HG03060 (cell line): ENCODE data around the gene PITPNC1.
"Not testable (repeated sequence)": the region's sequence is repeated elsewhere in the genome, so short reads cannot be mapped to it uniquely, and the experiment has no call there.

ENCODE experiments used
- ATAC-seq: cut with Tn5 transposase; IDR thresholded peaks from one replicate; pipeline ENCODE4 v1.9.1; 2021; ENCODE audit warnings: low read depth, moderate number of reproducible peaks; ENCODE audit not compliant: unreplicated experiment

The PITPNC1 gene

DNA sequence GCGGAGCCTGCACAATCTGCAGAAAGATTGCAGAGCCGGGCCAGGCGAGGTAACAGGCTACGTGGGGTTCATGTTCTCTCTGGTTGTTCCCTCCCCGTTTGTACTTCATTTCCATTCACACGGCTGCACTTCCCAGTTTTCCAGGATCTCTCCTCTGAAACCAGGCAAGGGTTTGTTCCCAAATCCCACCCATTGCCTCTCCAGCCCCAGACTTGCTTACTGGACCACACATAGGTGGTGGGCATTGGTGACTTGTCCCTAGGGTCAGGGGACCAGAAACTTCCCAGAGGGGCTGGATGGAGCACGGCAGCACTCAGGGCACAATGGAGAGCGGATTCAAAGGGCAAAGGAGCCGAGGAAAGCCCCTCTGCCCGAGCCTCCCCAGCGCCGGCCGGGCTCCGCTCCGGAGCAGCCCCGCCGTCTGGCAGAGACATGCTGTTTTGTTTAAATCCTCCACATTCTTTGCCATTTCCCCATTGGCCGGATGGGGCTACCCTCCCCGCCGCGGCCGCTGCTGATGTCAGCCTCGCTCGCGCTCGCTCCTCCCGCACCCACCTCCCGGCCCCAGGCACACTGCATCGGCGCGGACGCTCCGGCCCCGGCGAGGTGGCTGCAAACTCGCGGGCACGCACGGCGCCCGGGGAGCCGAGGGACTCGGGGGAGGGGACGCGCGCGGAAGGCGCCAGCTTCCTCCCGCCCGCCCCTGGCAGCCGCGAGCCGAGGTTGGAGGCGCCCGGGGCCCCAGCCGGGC is at the start of gene PITPNC1:
Gene PITPNC1, plus strand, starts transcription at position 545 of the 751 bp plus-strand sequence.
- no peak for ATAC-seq

DNA sequence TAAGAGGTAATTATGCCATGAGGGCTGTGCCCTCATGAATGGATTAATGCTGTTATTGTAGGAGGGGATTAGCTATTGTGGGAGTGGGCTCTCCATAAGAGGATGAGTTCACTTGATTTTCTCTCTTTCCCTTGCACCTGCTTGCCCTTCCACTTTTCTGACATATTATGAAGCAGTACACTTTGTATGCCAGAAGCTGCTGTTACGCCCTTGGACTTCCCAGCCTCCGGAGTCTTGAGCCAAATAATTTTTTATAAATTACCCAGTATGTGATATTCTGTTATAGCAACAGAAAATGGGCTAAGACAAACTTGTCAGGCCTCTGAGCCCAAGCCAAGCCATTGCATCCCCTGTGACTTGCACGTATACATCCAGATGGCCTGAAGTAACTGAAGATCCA is 49.1 kb upstream of the PITPNC1 start:
- no peak for ATAC-seq

DNA sequence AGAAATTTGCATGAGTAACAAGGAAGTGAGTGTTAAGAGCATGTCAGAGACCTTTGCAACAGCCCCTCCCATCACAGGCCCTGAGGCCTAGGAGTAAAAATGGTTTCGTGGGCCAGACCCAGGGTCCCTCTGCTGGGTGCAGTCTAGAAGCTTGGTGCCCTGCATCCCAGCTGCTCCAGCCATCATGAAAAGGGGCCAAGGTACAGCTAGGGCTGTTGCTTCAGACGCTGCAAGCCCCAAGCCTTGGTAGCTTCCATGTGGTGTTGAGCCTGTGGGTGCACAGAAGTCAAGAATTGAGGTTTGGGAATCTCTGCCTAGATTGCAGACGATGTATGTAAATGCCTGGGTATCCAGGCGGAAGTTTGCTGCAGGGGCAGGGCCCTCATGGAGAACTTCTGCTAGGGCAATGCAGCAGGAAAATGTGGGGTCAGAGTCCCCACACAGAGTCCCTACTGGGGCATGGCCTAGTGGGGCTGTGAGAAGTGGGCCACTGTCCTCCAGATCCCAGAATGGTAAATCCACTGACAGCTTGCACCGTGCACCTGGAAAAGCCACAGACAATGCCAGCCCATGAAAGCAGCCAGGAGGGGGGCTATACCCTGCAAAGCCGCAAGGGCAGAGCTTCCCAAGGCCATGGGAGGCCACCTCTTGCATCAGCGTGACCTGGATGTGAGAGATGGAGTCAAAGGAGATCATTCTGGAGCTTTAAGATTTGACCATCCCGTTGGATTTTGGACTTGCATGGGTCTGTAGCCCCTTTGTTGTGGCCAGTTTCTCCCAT is 45.5 kb upstream of the PITPNC1 start:
- ATAC-seq = not testable (repeated sequence)

DNA sequence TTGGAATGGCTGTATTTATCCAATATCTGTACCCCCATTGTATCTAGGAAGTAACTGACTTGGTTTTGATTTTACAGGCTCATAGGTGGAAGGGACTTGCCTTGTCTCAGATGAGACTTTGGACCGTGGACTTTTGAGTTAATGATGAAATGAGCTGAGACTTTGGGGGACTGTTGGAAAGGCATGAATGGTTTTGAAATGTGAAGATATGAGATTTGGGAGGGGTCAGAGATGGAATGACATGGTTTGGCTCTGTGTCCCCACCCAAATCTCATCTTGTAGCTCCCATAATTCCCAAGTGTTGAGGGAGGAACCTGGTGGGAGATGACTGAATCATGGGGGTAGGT is 44.9 kb upstream of the PITPNC1 start:
- ATAC-seq = not testable (repeated sequence)

DNA sequence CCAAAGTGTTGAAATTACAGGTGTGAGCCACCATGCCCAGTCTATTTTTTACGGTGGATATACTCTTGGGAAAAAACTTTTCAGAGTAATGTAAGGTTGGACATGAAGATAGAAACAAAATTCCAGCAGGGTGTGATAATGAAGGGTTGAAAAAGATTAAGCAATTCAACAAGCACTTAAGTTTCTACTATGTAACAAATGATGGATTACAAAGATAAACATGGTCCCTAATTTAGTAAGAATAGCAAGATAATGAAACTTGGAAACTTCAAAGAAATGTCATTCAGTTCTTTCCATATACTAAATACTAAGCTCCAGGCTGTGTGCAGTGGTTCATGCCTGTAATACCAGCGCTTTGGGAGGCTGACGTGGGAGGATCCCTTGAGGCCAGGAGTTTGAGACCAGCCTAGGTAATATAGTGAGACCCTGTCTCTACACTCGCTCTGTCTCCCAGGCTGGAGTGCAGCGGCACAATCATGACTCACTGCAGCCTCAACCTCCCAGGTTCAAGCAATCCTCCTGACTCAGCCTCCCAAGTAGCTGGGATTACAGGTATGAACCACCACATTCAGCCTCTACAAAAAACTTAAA is 41.7 kb upstream of the PITPNC1 start:
- no peak for ATAC-seq

DNA sequence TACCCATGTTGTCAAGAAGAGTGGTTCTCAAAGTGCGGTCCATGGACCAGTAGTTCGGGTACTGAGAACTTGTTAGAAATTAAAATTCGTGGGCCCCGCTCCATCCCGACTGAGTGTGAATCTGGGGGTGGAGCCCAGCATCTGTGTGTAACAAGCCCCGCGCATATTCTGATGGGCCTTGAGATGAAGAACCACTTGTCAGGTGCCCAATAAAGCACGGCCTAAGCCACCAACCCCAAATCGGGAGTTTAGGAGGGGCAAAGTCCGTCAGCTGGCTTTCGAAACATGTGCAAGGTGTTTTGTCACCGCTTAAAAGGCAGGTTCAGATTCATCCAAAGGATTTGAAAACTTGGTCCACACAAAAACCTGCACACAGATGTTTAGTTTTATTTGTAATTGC is 40.2 kb upstream of the PITPNC1 start:
- no peak for ATAC-seq

DNA sequence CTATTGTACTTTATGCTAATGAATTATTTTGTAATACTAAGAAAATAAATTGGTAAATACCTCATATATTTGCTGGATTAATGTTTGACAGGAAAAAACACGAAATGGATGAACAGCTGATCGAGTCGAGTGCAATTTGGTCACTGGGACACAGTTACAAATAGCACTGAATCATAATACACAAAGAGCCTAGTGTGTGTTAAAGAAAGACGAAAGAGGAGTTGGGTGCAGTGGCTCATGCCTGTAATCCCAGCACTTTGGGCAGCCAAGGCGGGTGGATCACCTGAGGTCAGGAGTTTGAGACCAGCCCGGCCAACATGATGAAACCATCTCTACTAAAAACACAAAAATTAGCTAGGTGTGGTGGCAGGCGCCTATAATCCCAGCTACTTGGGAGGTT is 38.7 kb upstream of the PITPNC1 start:
- ATAC-seq = not testable (repeated sequence)

DNA sequence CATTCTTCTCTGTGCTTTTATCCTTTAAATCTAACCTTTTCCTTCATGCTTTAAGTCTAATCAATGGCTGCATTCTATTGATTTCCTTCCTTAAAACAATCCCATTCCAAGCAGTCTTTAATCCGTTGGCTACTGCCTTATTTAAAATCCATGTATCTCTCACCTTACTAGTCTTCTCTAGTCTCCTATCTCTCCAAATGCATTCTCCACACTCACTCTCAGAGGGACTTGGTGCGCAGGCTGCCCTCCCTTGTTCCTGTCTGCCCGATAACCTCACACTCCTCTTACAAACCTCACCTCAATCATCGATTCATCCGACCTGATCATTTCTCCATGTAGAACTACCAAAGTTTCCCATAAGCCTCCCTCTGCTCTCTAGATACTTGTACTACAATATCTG is 33.8 kb upstream of the PITPNC1 start:
- no peak for ATAC-seq

DNA sequence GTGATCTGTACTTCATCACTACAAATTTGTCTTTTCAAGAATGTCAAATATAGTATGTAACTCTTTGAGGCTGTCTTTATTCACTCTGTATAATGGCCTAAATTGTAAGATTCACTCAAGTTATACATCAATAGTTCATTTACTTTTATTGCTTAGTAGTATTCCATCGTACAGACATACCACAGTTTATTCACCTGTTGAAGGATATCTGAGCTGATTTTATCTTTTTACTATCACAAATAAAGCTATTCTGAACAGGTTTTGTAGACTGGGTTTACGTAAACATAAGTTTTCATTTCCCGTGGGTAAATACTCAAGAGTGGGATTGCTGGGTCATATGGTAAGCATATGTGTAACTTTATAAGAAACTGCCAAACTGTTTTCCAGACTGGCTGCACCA is 29.3 kb upstream of the PITPNC1 start:
- no peak for ATAC-seq

DNA sequence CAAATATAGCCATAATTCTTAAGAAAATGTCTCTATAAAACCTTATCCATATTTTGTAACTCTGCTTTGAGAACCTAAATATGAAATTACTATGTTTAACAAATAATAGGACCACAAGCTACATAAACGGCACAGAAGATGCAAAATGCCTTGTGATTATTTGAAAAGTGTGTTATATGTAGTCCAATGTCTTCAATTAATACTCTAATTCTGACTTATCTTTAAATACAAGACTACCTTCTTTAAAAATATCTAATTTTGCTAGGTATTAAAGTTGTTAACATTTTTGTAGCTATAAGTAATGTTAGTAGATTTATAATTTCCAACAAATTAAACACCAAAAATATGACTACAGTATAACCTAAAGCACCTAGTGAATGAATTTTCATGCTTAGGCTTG is 27.7 kb upstream of the PITPNC1 start:
- ATAC-seq = no peak

DNA sequence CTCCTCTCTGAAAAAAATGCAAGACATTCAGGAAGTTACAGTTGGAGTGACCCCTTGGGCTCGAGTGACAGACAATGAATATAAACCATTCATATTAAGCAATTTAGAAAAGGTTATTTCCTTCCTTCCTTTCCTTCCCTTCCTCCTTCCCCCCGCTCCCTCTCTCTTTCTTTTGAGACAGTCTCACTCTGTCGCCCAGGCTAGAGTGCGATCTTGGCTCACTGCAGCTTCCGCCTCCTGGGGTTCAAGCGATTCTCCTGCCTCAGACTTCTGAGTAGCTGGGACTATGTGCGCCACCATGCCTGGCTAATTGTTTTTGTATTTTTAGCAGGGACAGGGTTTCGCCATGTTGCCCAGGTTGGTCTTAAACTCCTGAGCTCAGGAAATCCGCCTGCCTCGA is 23.9 kb upstream of the PITPNC1 start:
- ATAC-seq = no peak

DNA sequence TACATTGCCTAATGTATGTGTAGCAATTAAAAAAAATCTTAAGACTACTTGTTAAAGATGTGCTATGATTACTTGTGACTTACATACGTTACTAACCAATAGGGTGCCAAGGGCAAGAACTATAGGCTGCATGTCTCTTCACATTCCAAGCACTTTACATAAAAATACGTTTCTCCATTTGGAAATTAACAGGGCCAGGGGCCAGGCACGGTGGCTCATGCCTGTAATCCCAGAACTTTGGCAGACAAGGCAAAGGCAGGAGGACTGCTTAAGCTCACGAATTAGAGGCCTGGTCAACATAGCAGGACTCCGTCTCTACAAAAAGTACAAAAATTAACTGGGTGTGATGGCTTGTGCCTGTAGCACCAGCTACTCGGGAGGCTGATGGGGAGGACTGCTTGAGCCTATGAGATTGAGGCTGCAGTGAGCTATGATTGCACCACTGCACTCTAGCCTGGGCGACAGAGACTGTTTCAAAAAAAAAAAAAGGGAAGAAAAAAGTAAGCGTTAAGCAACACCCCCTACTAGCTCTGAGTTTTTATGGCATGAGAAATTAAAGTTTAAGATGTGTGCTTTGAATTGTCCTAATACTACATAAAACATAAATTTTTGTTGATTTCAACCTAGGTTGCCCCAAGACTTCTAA is 23.0 kb upstream of the PITPNC1 start:
- ATAC-seq = no peak

DNA sequence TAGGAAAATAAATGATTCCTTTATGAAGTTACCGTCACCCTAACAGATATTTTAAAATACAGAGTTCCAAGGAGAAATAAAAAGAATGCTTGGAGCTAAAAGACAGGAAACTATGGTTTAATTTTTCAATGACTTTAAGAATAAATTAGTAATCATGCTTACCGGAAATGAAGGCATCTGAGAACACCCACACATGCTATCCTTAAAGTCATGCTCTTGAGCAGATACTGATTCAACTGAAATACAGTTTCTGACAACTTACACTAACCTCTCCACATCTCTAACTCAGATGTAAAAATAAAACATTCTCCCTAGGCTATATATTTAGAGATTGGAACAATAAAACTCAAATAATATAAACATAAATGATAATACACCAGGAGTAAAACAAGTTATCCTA is 18.5 kb upstream of the PITPNC1 start:
- no peak for ATAC-seq

DNA sequence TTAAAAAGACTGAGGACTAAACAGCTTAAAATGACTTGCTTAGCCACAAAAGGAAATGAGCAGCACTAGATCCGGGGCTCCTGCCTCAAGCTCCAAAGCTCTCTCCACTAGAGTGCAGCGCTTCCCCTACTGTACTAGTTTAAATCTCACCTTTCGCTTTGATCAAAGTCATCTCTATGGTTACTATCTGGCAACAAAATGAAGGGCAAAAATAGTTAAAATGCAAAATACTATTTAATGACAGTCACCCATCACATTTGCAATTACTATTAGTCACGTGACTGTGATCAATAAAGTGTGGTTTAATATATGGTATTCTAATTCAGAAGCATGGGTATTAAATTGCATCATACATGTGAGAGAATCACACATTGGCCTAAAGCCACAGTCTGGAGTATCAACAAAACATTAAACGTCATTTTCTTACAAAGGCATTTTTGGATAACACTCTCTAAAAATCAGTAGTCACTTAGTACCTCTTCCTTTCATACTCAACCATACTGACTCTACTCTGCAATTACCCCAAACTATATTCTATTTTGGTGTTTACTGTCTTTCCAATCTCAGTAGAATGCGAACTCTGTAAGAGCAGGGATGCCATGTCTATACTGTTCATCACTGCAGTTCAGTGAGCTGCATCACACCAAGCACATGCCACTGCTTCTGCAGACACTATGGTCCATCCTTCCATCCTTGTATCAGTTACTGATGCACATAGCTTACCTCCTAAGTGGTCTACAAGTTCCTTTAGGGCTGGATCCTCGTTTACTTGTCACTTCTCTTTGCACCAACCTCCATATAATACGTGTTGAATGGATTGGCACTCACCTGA is 16.9 kb upstream of the PITPNC1 start:
- no peak for ATAC-seq

DNA sequence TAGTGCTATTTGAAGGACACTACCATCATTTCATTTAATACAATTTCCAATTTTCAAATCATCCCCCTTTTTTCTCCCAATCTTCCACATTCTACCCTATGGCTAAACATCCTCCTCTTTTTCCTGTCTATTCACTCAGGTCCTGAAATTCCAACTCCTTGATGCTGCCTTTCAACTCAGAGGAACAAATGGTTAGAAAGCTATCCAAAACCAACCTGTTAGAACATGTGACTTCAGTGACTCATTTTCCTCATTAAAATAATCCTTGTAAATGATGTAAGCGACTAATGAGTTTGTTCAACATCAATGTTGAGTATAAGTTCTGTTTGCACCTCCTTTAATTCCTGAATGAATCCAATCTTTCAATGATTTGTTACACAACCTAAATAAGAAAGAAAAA is 16.2 kb upstream of the PITPNC1 start:
- ATAC-seq = no peak

DNA sequence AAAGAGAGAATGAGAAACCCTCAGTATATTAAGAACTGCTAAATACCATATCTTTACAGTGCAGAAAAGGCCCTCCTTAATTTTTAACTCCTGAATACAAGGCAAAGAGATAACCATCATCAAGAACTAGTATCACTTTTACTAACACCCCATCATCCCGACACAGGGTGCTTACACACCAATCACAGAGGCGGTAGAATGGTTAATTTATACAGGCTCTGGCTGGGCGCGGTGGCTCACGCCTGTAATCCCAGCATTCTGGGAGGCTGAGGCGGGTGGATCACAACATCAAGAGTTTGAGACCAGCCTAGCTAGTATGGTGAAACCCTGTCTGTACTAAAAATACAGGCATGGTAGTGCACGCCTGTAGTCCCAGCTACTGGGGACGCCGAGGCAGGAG is 14.9 kb upstream of the PITPNC1 start:
- no peak for ATAC-seq

DNA sequence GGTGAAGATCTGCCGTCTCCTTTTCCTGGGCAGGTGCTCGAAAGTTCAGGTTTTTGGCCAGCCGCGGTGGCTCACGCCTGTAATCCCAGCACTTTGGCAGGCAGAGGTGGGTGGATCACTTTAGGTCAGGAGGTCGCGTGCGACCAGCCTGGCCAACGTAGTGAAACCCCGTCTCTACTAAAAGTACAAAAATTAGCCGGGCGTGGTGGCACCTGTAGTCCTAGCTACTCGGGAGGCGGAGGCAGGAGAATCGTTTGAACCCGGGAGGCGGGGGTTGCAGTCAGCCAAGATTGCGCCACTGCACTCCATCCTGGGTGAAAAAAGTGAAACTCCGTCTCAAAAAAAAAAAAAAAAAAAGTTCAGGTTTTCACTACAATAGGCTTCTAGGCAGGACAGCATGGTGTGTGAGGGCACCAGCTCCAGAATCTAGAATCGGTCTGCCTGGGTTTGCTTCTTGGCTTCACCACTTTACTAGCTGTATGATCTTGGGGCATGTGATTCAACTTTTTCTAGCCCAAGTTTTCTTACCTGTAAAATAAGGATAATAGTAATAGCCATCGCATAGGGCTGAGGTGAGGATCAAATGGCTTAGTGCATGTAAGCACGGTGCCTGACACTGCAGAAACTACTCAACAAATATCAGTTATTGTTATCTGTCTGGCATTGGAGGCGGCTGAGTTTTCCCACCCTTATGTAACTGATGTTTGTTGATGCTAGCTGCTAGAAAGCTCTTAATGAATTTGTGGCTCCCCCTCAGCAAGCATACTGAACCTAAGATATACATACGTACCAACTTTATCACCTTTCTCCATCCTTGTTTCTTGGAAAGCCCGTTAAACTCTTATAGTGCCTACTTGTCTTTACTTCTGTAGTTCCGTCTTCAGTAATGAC is 12.0 kb upstream of the PITPNC1 start:
- no peak for ATAC-seq

DNA sequence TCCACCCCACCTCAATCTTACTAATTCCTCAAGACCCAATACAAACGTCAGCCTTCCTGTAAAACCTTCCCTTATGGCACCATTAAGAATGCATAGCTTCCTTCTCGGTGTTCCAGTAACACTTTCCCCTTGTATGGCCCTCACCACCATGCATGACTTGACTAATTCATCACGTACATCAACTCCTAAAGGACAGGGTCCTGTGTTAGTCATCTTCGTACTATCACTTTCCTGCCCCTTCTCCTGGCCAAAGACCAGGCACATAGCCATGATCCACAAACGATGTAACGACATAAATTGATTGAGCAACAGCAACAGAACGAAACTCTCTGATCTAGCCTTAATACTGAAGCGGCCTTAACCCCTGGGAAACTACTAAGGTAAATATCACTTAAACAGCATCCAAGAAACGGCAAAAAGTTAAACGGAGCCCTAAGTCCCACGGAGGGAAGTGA is 11.3 kb upstream of the PITPNC1 start:
- ATAC-seq = peak; percentile 6
